MM.1S (cell line): ENCODE data around the gene VAX1.

ENCODE experiments used
- DNase-seq: peaks from one replicate; pipeline ENCODE4 v3.0.0-alpha.2; 2015
- H2AFZ ChIP-seq: fragments of 300-600 bp; sonication (generic); 2 replicates; pipeline ENCODE4 v1.6.0; 2016; ENCODE audit warnings: antibody characterized with exemption, low read length
- H3F3A ChIP-seq: fragments of 300-600 bp; sonication (generic); 2 replicates; pipeline ENCODE4 v1.6.1; 2016; ENCODE audit warnings: mild to moderate bottlenecking, antibody characterized with exemption, low read length, moderate library complexity, mixed read lengths; ENCODE audit not compliant: insufficient read depth
- H3K27ac ChIP-seq: fragments of 300-600 bp; sonication (generic); 2 replicates; pipeline ENCODE4 v1.5.1; 2016; ENCODE audit warnings: mild to moderate bottlenecking, low read length
- H3K27me3 ChIP-seq: fragments of 300-600 bp; sonication (generic); replicated peaks from 2 replicates; pipeline ENCODE4 v1.6.0; 2016; ENCODE audit warnings: low read length; ENCODE audit not compliant: insufficient read depth
- H3K36me3 ChIP-seq: fragments of 300-600 bp; sonication (generic); replicated peaks from 2 replicates; pipeline ENCODE4 v1.6.1; 2016; ENCODE audit warnings: mild to moderate bottlenecking, low read length, mixed read lengths; ENCODE audit not compliant: insufficient read depth
- H3K4me1 ChIP-seq: fragments of 300-600 bp; sonication (generic); 2 replicates; pipeline ENCODE4 v1.6.1; 2016; ENCODE audit warnings: low read length, mixed read lengths
- H3K4me2 ChIP-seq: fragments of 300-600 bp; sonication (generic); 2 replicates; pipeline ENCODE4 v1.6.0; 2016; ENCODE audit warnings: low read depth, low read length
- H3K4me3 ChIP-seq: fragments of 300-600 bp; sonication (generic); 2 replicates; pipeline ENCODE4 v1.5.1; 2016; ENCODE audit warnings: low read length, mixed read lengths
- H3K79me2 ChIP-seq: fragments of 300-600 bp; sonication (generic); 2 replicates; pipeline ENCODE4 v1.6.1; 2016; ENCODE audit warnings: mixed run types, low read length, mixed read lengths
- H3K9ac ChIP-seq: fragments of 300-600 bp; sonication (generic); 2 replicates; pipeline ENCODE4 v1.6.1; 2016; ENCODE audit warnings: low read length, mixed read lengths
- H3K9me2 ChIP-seq: fragments of 300-600 bp; sonication (generic); replicated peaks from 2 replicates; pipeline ENCODE4 v1.6.1; 2016; ENCODE audit warnings: mild to moderate bottlenecking, low read length, mixed read lengths; ENCODE audit not compliant: insufficient read depth
- H3K9me3 ChIP-seq: fragments of 300-600 bp; sonication (generic); replicated peaks from 2 replicates; pipeline ENCODE4 v1.6.1; 2016; ENCODE audit warnings: mild to moderate bottlenecking, low read length, mixed read lengths; ENCODE audit not compliant: insufficient read depth
- H4K20me1 ChIP-seq: fragments of 300-600 bp; sonication (generic); 2 replicates; pipeline ENCODE4 v1.6.1; 2016; ENCODE audit warnings: mild to moderate bottlenecking, low read length, moderate library complexity, mixed read lengths; ENCODE audit not compliant: insufficient read depth
- EZH2 ChIP-seq: fragments of 300-600 bp; sonication (generic); optimal IDR thresholded peaks from 2 replicates; pipeline ENCODE3; 2017; ENCODE audit warnings: low read depth, mild to moderate bottlenecking, antibody characterized with exemption, low read length, mixed read lengths
- EZH2phosphoT487 ChIP-seq: fragments of 300-600 bp; sonication (generic); IDR thresholded peaks from 2 replicates; pipeline ENCODE4 v1.6.1; 2018; ENCODE audit warnings: antibody characterized with exemption, low read length
- TF ChIP-seq, protein P1 (sequence below): fragments of 300-600 bp; sonication (generic); IDR thresholded peaks from 2 replicates; pipeline ENCODE4 v1.5.1; 2016; ENCODE audit warnings: antibody characterized with exemption, low read length, mixed read lengths

VAX1 gene

GRCh38 chr10:117135480-117136140 lies 2.5 kb downstream of the VAX1 start:
- Histone ChIP-seq H4K20me1 (no peaks in the 10 kb centered on the region), H3K27me3 (peaks cover 21% of the 10 kb centered on the region), H3K9me3 (no peaks in the 10 kb centered on the region), H3K79me2 (no peaks in the 10 kb centered on the region), H3K4me3 (no peak overlapping the region), H3K4me1 (no peaks in the 10 kb centered on the region), H3K9ac (no peak overlapping the region), H3K4me2 (no peak overlapping the region), H2AFZ (no peak overlapping the region), H3K9me2 (no peaks in the 10 kb centered on the region), H3K27ac (no peak overlapping the region), H3K36me3 (no peaks in the 10 kb centered on the region), H3F3A (no peaks in the 10 kb centered on the region)
- DNase-seq, result no peak
- TF ChIP-seq EZH2, result no peak
- no peak for TF ChIP-seq EZH2phosphoT487
- TF ChIP-seq, protein P1, sequence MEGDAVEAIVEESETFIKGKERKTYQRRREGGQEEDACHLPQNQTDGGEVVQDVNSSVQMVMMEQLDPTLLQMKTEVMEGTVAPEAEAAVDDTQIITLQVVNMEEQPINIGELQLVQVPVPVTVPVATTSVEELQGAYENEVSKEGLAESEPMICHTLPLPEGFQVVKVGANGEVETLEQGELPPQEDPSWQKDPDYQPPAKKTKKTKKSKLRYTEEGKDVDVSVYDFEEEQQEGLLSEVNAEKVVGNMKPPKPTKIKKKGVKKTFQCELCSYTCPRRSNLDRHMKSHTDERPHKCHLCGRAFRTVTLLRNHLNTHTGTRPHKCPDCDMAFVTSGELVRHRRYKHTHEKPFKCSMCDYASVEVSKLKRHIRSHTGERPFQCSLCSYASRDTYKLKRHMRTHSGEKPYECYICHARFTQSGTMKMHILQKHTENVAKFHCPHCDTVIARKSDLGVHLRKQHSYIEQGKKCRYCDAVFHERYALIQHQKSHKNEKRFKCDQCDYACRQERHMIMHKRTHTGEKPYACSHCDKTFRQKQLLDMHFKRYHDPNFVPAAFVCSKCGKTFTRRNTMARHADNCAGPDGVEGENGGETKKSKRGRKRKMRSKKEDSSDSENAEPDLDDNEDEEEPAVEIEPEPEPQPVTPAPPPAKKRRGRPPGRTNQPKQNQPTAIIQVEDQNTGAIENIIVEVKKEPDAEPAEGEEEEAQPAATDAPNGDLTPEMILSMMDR, result no peak

DNA sequence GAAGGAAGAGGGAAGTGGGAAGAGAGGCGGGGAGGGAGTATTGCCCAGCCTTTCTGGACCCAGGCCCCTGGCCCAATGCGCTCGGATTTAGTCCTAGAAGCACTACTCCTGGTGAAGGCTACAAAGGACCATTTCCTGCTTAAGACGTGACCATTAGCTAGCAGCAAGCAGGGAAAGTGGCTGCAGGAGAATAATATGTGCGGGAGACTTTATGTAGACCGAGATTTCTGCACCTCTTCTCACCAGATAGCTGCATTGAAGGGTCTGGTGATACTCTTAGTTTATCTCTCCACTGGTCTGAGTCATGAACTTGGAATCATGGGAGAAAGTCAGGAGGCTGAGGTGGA lies 3.1 kb downstream of the VAX1 start:
- H3K4me2 ChIP-seq, result no peak overlapping the region
- no peak overlapping the region for H3K27ac ChIP-seq

DNA sequence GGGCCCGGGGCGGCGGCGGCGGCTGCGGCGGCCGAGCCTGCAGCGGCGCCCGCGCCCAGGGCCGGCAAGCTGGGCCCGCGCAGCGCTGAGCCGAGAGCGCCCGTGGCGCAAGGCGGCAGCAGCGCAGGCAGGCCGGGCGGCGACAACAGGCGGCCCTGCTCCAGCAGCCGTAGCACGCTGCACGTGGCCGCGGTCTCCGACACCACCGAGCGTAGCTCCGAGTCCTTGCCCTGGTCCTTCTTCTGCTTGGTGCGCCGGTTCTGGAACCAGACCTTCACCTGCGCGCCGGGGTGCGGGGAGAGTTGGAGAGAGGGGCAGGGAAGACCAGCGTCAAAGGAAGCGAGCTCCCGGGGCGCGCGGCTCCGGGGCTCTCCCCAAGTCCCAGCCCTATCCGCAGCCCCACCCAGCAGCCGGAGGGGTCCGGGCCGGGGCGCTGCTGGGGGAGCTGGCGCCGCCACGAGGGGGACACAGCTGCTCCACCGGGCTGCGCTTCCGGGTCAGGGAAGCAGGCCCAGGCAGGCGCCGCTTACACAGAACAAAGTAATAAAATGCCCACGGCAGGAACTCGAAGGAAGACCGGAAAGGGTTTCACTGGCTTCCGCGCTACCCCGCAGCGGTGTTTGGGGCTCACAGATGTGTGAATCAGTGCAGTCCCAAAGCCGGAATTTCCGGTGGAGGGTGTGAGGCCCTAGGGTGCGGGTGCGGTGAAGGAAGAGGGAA lies 3.6 kb downstream of the VAX1 start:
- Histone ChIP-seq H3K9me3 (no peaks in the 10 kb centered on the region), H3K4me3 (no peak overlapping the region), H3K9me2 (no peaks in the 10 kb centered on the region), H3K79me2 (no peaks in the 10 kb centered on the region), H3K4me2 (no peak overlapping the region), H3K36me3 (no peaks in the 10 kb centered on the region), H3K4me1 (no peaks in the 10 kb centered on the region), H3K9ac (no peak overlapping the region), H3K27me3 (peaks cover 21% of the 10 kb centered on the region), H3F3A (no peaks in the 10 kb centered on the region), H4K20me1 (no peaks in the 10 kb centered on the region), H2AFZ (no peak overlapping the region), H3K27ac (no peak overlapping the region)
- DNase-seq, result no peak
- TF ChIP-seq EZH2phosphoT487 (no peak), EZH2 (no peak)
- TF ChIP-seq, protein P1, result no peak

More for the DNA sequence above, 3.1 kb downstream of the VAX1 start:
- Histone ChIP-seq H3K9me2 (no peaks in the 10 kb centered on the region), H3F3A (no peaks in the 10 kb centered on the region), H3K79me2 (no peaks in the 10 kb centered on the region), H3K36me3 (no peaks in the 10 kb centered on the region), H2AFZ (no peak overlapping the region), H3K27me3 (peaks cover 21% of the 10 kb centered on the region), H3K9me3 (no peaks in the 10 kb centered on the region), H3K9ac (no peak overlapping the region), H3K4me3 (no peak overlapping the region), H4K20me1 (no peaks in the 10 kb centered on the region), H3K4me1 (no peaks in the 10 kb centered on the region)
- DNase-seq, result no peak
- TF ChIP-seq, protein P1, result no peak
- TF ChIP-seq EZH2, result no peak
- no peak for TF ChIP-seq EZH2phosphoT487
